Neural progenitor cell (in vitro differentiated cells): ENCODE data around the gene EDIL3. TPM values are rescaled to one million over a fixed set of nuclear protein-coding genes. Genes with fewer than 3 reads are reported as not detected.

Experiments used
- DNase-seq: peaks from one replicate; pipeline ENCODE4 v3.0.0-alpha.2; 2016; ENCODE audit warnings: low spot score
- H2AFZ ChIP-seq: fragments of 200-600 bp; sonication (generic); replicated peaks from 2 replicates; pipeline ENCODE4 v1.6.1; 2016; ENCODE audit warnings: antibody characterized with exemption
- H3F3A ChIP-seq: fragments of 200-600 bp; sonication (generic); 2 replicates; pipeline ENCODE4 v1.6.1; 2016; ENCODE audit warnings: antibody characterized with exemption, low read depth
- H3K27ac ChIP-seq: fragments of 200-600 bp; sonication (generic); 2 replicates; pipeline ENCODE4 v1.5.1; 2016; ENCODE audit warnings: mild to moderate bottlenecking
- H3K27me3 ChIP-seq: fragments of 200-600 bp; sonication (generic); 2 replicates; pipeline ENCODE4 v1.6.1; 2016; ENCODE audit warnings: mild to moderate bottlenecking, moderate library complexity
- H3K36me3 ChIP-seq: fragments of 200-600 bp; sonication (generic); 2 replicates; pipeline ENCODE4 v1.5.1; 2016
- H3K4me1 ChIP-seq: fragments of 200-600 bp; sonication (generic); 2 replicates; pipeline ENCODE4 v1.6.1; 2016; ENCODE audit warnings: mixed run types
- H3K4me2 ChIP-seq: fragments of 200-600 bp; sonication (generic); 2 replicates; pipeline ENCODE4 v1.6.1; 2016
- H3K4me3 ChIP-seq: fragments of 200-600 bp; sonication (generic); 2 replicates; pipeline ENCODE4 v1.5.1; 2016
- H3K79me2 ChIP-seq: fragments of 200-600 bp; sonication (generic); 2 replicates; pipeline ENCODE4 v1.6.1; 2016; ENCODE audit warnings: low read depth
- H3K9ac ChIP-seq: fragments of 200-600 bp; sonication (generic); 2 replicates; pipeline ENCODE4 v1.6.1; 2016
- H3K9me3 ChIP-seq: fragments of 200-600 bp; sonication (generic); 2 replicates; pipeline ENCODE4 v1.5.1; 2016; ENCODE audit warnings: low read depth
- H4K20me1 ChIP-seq: fragments of 200-600 bp; sonication (generic); 2 replicates; pipeline ENCODE4 v1.6.1; 2016; ENCODE audit warnings: low read depth
- H3K27ac Mint-ChIP-seq: 3 replicates; pipeline ENCODE4 v1.8.0; 2021; ENCODE audit warnings: mixed read lengths
- H3K27me3 Mint-ChIP-seq: 2 replicates; pipeline ENCODE4 v1.8.0; 2022; ENCODE audit warnings: low read depth, mild to moderate bottlenecking, inconsistent platforms, moderate library complexity, mixed read lengths; ENCODE audit not compliant: insufficient read depth
- H3K36me3 Mint-ChIP-seq: 3 replicates; pipeline ENCODE4 v1.8.0; 2021; ENCODE audit warnings: mixed read lengths
- H3K4me1 Mint-ChIP-seq: 3 replicates; pipeline ENCODE4 v1.8.0; 2021; ENCODE audit warnings: mixed read lengths
- H3K4me3 Mint-ChIP-seq: 3 replicates; pipeline ENCODE4 v1.8.0; 2021; ENCODE audit warnings: mild to moderate bottlenecking, moderate library complexity, mixed read lengths
- H3K9me3 Mint-ChIP-seq: 3 replicates; pipeline ENCODE4 v1.8.0; 2020; ENCODE audit warnings: mixed read lengths
- CTCF ChIP-seq: fragments of 200-600 bp; sonication (generic); IDR thresholded peaks from 2 replicates; pipeline ENCODE4 v1.5.1; 2017; ENCODE audit warnings: antibody characterized with exemption, mild to moderate bottlenecking
- EZH2 ChIP-seq: fragments of 200-600 bp; sonication (generic); IDR thresholded peaks from 2 replicates; pipeline ENCODE4 v1.6.1; 2017; ENCODE audit warnings: antibody characterized with exemption, mild to moderate bottlenecking, moderate library complexity
- EZH2phosphoT487 ChIP-seq: fragments of 200-600 bp; sonication (generic); IDR thresholded peaks from 2 replicates; pipeline ENCODE4 v1.6.1; 2017; ENCODE audit warnings: antibody characterized with exemption
- total RNA-seq: library from RNA; depleted of rRNA; stranded (reverse); fragments of >200 nt; gene quantifications from 2 replicates; pipeline ENCODE4 v1.2.3, GENCODE V29; 2015; ENCODE audit warnings: low replicate concordance

Gene EDIL3
- total RNA-seq, 1 donor from 2014 or later: 13.8 TPM

GRCh38 chr5:83922699-83923098, 462.0 kb downstream of the EDIL3 start:
- H4K20me1 ChIP-seq: no peaks in the 10 kb centered on the region
- no peaks in the 10 kb centered on the region for H3K27me3 ChIP-seq
- H3K4me3 ChIP-seq: no peak overlapping the region
- no peak overlapping the region for H2AFZ ChIP-seq
- H3F3A ChIP-seq: no peaks in the 10 kb centered on the region
- no peak for TF ChIP-seq EZH2phosphoT487
- TF ChIP-seq CTCF: peak; percentile 11
- H3K9ac ChIP-seq: no peak overlapping the region
- no peak for DNase-seq
- no peaks in the 10 kb centered on the region for H3K36me3 Mint-ChIP-seq
- H3K4me1 ChIP-seq: peaks cover 10% of the 10 kb centered on the region
- no peaks in the 10 kb centered on the region for H3K9me3 Mint-ChIP-seq
- no peaks in the 10 kb centered on the region for H3K27me3 Mint-ChIP-seq
- no peaks in the 10 kb centered on the region for H3K79me2 ChIP-seq
- no peaks in the 10 kb centered on the region for H3K9me3 ChIP-seq
- H3K4me2 ChIP-seq: no peak overlapping the region
- H3K4me3 Mint-ChIP-seq: no peak overlapping the region
- no peak overlapping the region for H3K27ac Mint-ChIP-seq
- no peaks in the 10 kb centered on the region for H3K36me3 ChIP-seq
- peaks cover 17% of the 10 kb centered on the region for H3K4me1 Mint-ChIP-seq
- no peak overlapping the region for H3K27ac ChIP-seq

GRCh38 chr5:83921666-83922193, 462.9 kb downstream of the EDIL3 start:
- H3K9ac ChIP-seq: no peak overlapping the region
- no peak overlapping the region for H3K4me2 ChIP-seq
- Mint-ChIP-seq H3K27ac (no peak overlapping the region), H3K9me3 (no peaks in the 10 kb centered on the region), H3K4me3 (no peak overlapping the region), H3K4me1 (peaks cover 16% of the 10 kb centered on the region), H3K27me3 (peaks cover 2% of the 10 kb centered on the region), H3K36me3 (no peaks in the 10 kb centered on the region)
- H2AFZ ChIP-seq: no peak overlapping the region
- no peaks in the 10 kb centered on the region for H3K36me3 ChIP-seq
- H3K4me3 ChIP-seq: no peak overlapping the region
- no peaks in the 10 kb centered on the region for H4K20me1 ChIP-seq
- no peak overlapping the region for H3K27ac ChIP-seq
- TF ChIP-seq EZH2: no peak
- no peak for TF ChIP-seq EZH2phosphoT487
- no peak for TF ChIP-seq CTCF
- no peaks in the 10 kb centered on the region for H3K79me2 ChIP-seq
- no peaks in the 10 kb centered on the region for H3F3A ChIP-seq
- no peak for DNase-seq
- peaks cover 10% of the 10 kb centered on the region for H3K4me1 ChIP-seq
- H3K27me3 ChIP-seq: no peaks in the 10 kb centered on the region
- H3K9me3 ChIP-seq: no peaks in the 10 kb centered on the region

GRCh38 chr5:83919071-83920041, 465.3 kb downstream of the EDIL3 start:
- Mint-ChIP-seq H3K27ac (no peak overlapping the region), H3K4me1 (peaks cover 8% of the 10 kb centered on the region), H3K9me3 (no peaks in the 10 kb centered on the region), H3K36me3 (no peaks in the 10 kb centered on the region), H3K27me3 (peaks cover 2% of the 10 kb centered on the region), H3K4me3 (no peak overlapping the region)
- Histone ChIP-seq H3K4me1 (peaks cover 10% of the 10 kb centered on the region), H3F3A (no peaks in the 10 kb centered on the region), H3K36me3 (no peaks in the 10 kb centered on the region), H3K4me3 (no peak overlapping the region), H4K20me1 (no peaks in the 10 kb centered on the region), H2AFZ (no peak overlapping the region), H3K4me2 (no peak overlapping the region), H3K79me2 (no peaks in the 10 kb centered on the region), H3K27ac (no peak overlapping the region), H3K9ac (no peak overlapping the region), H3K27me3 (no peaks in the 10 kb centered on the region), H3K9me3 (no peaks in the 10 kb centered on the region)
- no peak for DNase-seq
- TF ChIP-seq EZH2phosphoT487: no peak
- TF ChIP-seq EZH2: no peak
- TF ChIP-seq CTCF: no peak
